DMS79 (cell line): ENCODE data around the gene ZBTB7A.

ENCODE experiments used
- DNase-seq: peaks from one replicate; lab custom pipeline; 2025; lab: John Stamatoyannopoulos, UW

The ZBTB7A gene

DNA sequence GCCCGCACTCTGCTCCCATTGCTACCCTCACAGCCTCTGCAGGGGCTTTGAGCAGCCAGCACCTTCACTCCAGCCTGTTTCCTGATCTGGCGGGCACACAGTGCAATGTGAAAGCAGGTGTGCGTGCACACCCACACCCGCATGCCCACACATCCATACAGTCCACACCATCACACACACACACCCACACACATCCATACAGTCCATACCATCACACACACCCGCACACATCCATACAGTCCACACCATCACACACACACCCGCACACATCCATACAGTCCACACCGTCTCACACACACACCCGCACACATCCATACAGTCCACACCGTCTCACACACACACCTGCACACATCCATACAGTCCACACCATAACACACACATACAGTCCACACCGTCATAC is 31.1 kb downstream of the ZBTB7A start:
- no peak for DNase-seq

DNA sequence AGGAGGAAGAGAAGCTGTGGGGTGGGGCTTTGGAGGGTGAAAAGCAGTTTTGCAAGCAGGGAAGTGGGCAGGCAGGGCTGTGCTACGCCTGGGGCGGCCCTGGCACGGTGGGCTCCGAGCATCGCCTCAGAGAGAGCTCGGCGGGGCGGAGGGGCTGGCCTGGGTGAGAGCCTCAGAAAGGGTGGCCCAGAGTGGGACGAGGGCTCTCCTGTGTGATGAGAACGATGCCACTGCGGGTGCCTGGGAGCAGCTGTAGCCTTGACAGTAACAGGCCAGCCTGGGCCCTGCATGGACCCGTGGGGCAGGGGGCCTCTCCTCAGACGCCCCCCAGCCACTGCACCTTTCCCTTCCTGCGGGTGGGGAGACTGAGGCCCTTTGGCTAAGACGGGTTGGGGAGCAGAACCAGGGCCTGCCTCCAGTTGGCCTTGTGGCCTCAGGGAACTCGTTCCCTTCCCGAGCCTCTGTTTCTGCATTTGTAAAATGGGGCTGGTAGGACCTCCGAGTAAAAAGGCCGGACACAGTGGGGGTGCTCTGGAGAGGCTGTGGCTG is 31.6 kb downstream of the ZBTB7A start:
- no peak for DNase-seq

DNA sequence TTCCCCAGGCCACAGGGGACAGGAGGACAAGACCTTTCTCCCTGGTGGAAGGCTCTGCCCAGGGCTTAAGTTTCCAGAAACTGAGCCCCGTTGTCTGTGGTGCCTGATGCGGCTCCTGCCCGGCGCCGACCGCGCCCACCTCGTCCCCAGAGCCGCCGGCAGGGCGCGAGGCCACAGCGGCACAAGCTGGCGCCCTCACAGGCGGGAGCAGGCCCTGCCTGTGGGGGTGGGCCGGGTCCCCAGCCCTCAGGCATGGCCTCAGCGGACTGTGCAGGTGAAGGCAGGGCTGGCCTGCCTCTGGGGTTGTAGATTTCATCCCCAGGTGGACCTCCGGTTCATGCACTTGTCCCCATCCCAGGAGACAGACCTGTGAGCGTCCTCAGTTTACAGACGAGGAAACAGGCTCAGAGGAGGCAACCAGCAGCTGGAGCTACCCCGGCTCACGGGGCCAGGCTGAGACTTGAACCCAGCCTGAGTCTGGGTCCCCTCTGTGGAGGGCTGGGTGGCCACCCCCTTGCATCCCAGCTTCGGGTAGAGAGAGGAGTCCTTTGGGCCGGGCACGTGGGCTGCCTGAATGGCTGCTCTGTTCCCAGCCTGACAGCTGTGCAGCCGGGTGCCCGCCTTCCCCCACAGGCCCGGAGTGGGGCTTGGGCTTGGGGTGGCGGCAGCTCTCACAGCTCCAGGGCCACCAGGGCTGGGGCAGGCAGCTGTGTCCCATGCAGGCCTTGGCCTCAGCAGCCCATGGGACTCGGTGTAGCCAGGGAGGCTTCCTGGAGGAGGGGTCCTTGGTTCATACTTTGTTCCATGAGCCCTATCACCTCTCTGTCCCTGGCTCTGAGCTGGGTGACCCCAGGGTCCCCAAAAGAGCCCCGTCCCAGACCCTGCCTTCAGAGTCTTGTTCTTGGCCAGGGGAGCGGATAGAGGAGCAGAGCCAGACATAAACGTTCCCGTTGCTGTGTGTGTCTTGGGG is 32.4 kb downstream of the ZBTB7A start:
- no peak for DNase-seq

DNA sequence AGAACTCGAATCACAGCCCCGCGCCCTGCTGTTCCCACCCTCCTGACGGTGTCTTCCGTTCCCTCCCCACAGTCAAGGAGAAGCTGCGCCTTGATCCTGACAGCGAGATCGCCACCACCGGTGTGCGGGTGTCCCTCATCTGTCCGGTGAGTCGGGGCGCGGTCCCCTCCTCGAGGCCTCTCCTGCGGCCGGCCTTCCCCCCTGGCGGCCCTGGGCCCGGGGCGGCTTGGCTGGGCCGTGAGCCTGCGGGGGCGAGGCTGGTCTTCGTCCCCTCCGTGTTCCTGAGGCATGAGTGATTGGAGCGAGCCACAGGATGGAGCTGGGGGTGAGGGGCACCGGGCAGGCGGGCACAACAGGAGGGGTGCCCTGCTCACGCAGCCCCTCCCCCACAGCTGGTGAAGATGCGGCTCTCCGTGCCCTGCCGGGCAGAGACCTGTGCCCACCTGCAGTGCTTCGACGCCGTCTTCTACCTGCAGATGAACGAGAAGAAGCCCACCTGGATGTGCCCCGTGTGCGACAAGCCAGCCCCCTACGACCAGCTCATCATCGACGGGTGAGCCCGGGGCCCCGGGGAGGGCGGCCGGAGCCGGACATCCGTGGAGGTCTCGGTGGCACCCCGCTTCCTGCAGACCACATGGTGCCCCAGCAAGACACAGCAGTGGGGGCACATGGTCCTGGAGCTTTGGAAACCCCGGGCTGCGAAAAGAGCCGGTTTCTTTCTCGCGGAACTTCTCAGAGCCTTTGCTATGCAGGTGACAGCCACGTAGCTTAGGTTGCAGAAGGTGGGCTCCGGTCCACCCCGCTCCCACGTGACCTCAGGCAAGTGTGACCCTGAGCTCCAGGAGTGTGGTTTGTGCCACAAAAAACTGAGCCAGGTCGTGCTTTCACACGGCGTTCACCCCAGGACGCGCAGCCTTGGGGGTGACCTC is 33.4 kb downstream of the ZBTB7A start:
- no peak for DNase-seq

DNA sequence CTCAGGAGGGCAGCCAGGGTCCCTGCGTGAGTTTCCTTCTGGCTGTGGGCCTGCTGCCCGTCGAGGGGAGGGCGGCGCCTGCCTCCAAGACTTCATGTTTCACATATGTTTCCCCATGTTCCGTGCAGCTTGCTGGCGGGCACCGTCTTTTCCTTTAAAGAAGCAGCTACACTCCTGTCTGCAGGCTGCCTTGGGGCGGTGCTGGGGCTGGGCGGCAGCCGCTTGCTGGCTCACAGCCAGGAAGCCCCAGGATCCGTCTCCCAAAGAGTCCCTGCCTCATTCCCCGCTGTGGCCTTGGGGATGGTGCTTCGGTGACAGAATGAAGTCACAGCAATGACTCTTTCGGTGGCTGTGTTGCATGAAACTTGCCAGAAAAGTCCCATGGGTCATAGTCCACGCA is 34.3 kb downstream of the ZBTB7A start:
- DNase-seq: no peak

DNA sequence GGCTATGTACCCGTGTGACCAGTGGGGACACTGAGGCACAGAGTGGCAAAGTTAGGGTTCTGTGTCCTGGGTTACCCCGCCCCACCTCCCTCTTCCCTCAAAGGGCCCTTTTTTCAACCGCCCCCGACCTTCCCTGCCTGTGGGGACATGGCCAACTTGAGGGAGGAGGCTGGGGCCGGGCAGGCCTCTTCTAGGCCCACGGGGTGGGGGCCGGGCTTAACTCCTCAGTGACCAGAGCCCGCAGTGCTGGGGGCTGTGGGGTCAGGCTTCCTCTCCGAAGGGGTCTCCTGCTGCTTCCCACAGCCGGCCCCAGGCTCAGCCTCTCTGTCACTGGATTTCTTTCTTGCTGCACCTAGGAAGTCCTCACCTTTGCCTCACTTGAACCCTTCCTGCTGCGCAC is 35.3 kb downstream of the ZBTB7A start:
- no peak for DNase-seq

DNA sequence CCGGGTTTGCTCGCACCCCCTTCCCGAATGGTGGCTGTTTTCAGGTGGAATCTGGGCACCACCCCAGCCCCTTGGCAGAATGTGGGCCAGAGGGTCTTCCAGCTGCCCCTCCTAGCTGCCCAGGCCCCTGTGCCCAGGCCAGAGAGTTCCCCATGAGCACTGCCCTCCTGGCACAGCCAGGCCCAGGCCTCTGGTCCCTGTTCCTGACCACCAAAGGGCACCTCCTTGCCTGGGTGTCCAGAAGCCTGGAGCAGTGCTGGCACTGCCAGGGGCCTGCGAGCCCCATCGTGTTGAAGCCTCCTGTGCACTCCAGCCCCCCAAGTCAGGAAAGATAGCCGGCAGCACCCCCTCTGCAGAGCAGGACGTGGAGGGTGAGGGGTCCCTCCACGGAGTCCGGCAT is 35.7 kb downstream of the ZBTB7A start:
- no peak for DNase-seq

DNA sequence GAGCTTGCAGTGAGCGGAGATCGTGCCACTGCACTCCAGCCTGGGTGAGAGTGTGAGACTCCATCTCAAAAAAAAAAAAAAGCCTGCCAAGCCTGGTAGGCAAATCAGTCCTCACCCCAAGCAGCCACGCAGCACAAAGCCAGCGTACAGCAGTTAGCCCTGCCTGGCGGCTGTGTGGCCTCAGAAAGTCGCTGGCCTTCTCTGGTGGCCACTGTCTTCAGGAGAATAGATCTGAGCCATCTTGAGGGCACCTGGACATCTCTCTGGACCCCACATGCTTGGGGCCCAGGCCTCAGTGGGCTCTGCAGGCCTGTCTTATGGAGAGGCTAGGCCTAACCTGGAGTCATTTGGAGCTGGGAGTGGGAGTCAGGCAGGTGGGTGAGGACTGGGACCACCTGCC is 36.1 kb downstream of the ZBTB7A start:
- no peak for DNase-seq

DNA sequence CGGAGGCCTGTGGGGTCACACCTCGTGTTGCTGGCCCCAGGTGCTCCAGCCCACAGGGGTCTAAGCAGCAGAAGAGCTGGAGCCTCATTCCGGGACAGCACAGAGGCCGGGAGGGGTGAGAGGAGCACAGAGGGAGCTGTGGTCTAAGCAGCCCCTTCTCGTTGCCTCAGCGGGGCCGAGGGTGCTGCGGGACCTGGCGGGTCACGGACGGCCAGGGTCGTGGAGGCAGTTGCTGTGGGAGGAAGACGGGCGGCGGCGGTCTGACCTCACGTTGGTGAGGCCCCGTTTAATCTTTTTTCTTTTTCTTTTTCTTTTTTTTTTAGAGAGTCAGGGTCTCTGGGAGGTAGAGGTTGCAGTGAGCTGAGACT is 37.5 kb downstream of the ZBTB7A start:
- DNase-seq: no peak

DNA sequence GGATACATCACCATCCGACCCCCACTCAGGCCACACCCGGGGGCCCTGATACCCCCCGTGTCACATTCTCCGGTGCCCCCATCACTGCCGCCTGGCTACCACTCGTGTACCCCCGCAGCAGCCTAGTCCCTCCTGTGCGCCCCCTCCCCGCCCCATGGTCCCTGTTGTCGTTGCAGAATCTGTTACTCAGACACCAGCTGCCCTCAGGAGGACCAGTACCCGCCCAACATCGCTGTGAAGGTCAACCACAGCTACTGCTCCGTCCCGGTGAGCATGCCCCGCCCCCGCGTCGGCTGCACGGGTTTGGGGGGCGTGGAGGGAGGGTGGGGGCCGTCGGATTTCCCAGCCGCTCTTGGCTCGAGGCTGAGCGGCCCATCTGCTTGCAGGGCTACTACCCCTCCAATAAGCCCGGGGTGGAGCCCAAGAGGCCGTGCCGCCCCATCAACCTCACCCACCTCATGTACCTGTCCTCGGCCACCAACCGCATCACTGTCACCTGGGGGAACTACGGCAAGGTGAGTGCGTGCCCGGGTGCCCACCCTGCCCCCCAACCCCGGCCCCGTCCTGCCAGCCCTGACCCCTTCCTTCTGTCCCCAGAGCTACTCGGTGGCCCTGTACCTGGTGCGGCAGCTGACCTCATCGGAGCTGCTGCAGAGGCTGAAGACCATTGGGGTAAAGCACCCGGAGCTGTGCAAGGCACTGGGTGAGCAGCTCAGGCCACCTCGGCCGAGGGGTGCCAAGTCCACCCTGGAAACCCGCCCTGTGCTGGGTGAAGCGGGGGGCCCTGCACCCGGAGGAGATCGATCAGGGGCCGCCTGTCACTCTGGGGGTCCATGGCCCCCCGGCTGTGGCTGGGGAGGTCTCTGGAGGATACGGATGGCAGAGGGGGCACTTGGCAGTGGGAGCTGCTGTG is 38.1 kb downstream of the ZBTB7A start:
- DNase-seq: no peak

DNA sequence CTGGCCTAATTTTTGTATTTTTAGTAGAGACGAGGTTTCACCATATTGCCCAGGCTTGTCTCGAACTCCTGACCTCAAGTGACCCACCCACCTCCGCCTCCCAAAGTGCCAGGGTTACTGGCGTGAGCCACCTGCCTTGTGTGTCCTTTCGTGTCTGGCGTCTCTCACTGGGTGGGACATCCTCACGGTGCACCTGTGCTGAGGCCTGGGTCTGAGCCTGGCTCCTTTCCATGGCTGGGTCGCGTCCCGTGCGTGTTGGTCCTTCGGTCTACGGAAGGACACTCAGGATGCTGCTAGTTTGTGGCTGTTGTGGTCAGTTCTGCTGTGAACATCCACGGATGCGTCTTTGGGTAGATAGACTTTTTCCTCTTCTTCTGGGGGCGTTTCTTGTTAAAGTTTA is 39.6 kb downstream of the ZBTB7A start:
- DNase-seq: no peak

DNA sequence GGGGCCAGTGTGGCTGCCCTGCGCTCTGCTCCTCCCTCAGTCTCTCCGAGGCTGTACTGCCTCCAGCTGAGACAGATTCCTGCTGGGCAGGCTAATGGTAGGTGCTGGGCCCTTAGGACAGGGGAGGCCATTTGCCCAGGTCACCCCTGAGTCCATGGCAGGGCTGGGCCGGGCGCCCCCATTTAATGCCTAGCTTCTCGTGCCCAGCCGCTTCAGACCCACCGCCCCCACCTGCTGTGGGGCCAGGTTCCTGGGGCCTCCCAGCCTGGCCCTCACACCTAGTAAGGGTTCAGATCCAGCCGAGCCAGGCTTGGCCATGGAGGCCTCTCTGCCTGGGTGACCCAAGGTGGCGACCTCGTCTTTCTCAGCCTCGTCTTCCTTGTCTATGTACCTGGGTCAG is 41.4 kb downstream of the ZBTB7A start:
- DNase-seq: no peak

DNA sequence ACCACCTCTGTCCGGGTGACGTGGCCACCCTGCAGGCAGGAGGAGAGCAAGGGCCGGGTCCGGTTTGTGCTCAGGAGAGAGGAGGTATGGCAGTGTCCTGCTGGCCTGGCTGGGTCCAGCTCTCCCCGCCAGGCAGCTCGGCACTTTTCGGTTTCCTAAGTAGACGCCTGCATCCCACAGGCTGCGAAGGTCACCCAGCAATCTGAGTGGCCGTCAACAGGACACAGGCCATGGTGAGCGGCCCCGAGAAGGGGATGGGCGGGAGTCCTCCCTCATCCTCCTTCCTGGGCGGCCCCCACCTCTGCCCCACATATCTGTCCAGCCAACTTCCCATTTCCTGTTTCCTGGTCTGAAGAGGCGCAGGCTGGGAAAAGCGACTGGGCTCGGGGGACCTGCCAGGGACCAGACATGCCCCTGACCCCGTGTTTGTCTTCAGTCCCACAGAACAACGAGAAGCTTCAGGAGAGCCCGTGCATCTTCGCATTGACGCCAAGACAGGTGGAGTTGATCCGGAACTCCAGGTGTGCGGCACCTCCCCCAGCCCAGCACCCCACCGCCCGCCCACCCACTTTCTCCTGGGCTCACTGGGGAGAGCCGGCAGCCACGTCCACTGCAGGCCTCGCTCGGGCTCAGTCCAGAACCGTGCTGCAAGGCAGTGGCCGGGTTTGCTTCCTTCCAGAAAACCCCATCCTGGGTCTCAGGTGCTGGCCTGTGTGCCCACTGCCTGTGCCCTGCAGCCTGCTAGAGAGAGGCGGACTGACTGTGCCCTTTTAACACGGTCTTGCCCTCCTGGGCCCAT is 42.9 kb downstream of the ZBTB7A start:
- DNase-seq: no peak

DNA sequence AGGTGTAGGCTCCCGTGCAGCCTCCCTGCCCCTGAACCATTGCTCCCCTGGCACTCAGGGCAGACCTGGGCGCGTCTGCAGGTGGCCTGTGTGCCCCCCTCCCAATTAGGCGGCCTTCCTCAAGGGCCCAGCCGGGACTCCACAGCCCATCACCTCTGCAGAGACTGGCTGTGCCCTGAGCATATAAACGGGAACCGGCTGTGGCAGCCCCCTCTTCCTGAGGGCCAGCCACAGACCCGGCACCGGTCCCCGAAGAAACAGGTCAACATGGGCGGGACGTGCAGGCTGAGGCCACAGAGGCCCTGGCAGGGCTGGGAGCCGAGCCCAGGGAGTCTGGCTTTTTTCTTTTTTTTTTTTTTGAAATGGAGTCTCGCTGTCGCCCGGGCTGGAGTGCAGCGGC is 47.1 kb downstream of the ZBTB7A start:
- DNase-seq: no peak

DNA sequence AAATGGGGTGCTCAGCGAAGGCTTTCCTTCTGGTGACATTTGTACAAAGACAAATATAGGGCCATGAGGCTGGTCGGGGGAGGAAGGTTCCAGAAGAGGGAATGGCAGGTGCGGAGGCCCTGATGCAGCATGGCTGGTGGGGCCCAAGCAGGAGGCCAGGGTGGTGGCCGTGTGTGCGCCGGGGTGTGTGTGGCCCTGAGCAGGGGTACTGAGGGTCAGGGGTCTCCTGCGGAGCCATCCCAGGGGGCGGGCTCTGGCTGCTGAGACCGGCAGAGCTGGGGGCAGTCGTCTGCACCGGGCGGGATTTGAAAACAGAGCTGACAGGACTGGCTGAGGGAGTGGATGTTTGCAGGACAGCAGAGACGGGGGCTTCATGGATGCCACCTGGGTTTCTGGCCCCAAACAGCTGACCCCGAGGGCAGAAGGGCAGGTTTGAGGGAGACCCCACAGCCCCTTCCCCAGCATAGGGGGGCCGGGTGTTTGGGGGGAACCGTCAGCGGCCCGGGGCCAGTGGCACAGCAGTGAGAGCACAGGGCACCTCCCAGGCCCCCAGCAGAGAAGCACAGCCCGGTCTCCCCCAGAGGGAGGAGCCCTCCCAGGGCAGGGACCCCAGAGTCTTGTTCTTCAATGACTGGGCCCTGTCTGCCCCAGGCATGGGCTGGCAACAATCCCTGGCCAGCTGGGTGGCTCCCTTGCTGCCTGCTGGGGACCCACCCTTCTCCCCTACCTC is 47.8 kb downstream of the ZBTB7A start:
- DNase-seq: no peak

DNA sequence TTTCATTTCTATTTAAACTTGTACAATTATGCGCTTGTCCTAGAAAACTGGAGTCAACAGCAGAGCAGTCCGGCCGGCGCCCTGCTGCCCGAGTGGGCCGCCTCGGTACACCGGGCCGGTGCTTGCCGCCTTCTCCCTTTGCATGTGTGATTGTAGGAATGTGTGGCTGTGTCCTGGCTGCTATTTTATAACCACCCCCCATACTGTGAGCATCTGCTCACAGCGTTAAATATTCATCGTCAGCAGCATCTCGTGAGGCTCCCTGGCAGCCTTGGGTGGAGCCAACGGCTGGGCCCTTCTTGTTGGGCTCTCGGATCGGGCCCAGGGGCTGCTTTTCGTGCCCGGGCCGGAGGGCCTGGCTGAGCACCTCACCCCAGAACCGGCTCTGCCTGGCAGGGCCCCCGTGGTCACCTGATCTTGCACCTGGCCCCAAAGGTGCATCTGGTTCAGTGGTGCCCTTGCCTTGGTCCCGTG is 48.5 kb downstream of the ZBTB7A start:
- no peak for DNase-seq

DNA sequence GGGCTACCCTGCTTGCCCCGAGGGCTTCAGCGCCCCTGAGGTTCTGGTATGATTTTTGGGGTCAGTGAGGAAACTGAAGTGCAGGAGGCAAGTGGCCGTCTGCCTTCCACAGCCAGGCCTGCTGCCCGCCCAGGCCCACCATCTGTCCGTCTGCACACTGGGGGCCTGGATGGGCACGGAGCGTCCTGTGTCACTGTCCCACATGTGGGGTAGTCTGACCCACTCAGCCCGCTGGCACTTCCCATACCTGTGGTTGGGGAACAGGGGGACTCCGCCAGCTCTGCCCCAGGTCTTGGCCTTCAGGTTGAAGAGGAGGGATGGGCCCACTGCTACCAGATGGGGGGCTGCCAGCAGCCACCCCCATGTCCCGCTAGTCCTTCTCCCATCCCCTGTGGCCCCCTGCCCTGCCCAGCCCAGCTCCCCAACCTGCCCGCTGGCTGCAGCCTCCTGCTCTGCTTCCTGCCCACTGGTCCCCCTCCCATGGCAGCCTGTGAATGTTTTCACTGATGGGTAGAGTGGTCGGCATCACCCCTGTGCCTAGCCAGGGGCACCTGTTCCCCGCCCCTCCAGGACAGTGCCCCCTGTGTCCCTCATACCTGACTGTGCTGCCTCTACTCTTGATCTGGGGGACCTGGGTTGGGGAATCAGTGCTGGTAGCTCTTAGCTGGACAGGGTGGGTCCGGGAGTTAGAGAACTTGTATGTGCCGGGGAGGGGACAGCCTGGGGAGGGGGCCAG is 49.6 kb downstream of the ZBTB7A start:
- no peak for DNase-seq

DNA sequence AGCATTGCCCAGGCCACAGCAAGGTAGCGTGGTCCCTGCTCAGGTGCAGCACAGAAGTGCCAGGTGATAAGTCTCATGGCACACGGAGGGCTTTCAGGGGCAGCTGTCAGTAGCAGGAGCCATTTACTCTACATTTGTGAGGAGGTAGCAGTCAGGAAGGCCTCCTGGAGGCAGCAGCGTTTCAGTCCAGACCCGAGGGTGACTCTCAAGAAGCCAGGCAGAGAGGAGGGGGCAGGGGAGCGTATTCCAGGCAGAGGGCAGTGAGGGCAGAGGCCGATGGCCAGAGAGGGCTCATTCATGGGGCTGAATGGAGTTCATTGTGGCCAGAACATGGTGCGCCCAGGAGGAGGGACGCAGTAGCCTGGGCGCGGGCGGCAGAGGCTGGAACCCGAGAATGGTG is 50.2 kb downstream of the ZBTB7A start:
- DNase-seq: no peak

DNA sequence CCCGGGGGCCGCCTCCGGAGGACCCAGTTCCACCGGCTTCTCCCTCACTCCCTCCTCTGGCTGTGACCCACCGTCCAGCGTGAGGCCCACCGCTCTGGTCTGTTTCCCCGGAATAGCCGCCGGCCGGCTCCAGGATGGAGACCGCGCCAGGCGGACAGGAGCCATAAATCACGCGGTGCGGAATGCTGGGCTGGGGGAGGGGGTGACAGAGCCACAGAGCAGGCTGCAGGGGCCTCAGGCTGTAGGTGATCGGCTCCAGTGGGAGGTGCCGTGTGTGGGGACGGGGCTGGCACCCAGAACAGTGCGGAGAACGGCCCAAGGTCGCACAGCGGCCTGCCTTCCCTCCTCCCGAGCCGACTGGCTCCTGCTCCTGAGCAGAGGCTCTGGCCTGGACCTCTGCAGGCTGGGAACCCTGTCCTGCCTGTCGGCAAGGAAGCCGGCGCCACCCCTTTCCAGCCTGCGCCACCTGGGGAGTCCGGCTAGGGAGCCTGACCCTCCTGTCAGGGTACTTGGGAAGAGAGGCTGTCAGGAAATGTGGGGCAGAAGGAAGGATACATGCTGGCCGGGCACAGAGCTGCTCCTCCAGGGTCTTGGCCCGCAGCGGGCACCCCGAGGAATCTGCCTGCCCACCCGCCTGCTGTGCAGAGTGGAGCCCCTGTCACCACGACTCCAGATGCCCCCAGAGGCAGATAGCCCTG is 50.8 kb downstream of the ZBTB7A start:
- no peak for DNase-seq
